ENCODE measurements around the gene PCDHB4. TPM values are rescaled to one million over a fixed set of nuclear protein-coding genes. Genes with fewer than 3 reads are reported as not detected.
"Not testable (repeated sequence)": the region's sequence is repeated elsewhere in the genome, so short reads cannot be mapped to it uniquely, and the experiment has no call there.

The PCDHB4 gene
- total RNA-seq (2014; rRNA removed; shearing (Covaris generic)), result not detected in 2 replicates
- polyA plus RNA-seq (2014; cell fraction: nucleus; rRNA removed), result 0.26 TPM in 1 of 2 replicates, not detected in the other

DNA sequence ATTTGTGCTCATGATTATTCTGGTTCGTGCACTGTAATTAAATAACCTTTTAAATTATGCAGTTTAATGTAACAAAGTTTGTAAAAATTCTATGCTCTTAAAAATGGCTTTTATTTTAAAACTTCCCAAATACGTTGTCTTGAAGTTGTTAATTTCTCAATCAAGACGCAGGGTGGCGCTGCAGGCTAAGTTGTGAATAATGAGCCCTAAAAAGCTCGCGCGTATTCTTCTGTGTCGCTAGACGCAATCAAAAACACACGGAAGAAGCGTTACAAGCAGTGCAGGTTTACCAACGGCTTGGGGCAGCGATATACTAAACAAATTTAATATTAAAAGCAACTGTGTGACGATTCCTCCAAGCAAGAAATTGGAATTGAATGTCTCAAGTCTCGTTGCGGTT, at the start of gene PCDHB4:
TSS of gene PCDHB4 (plus strand) at position 256 of the 400 bp plus-strand sequence. CDS start 181 bp downstream, outside the sequence.
- DNase-seq (ENCODE audit: extremely low read depth, low read depth), result no peak

GRCh38 chr5:141077826-141078225, 43.8 kb upstream of the PCDHB4 start:
- DNase-seq (ENCODE audit: extremely low read depth, low read depth), result no peak

- no peak for DNase-seq (ENCODE audit: extremely low read depth, low read depth)
Measured at GRCh38 chr5:141082228-141082627, 39.4 kb upstream of the PCDHB4 start.

DNA sequence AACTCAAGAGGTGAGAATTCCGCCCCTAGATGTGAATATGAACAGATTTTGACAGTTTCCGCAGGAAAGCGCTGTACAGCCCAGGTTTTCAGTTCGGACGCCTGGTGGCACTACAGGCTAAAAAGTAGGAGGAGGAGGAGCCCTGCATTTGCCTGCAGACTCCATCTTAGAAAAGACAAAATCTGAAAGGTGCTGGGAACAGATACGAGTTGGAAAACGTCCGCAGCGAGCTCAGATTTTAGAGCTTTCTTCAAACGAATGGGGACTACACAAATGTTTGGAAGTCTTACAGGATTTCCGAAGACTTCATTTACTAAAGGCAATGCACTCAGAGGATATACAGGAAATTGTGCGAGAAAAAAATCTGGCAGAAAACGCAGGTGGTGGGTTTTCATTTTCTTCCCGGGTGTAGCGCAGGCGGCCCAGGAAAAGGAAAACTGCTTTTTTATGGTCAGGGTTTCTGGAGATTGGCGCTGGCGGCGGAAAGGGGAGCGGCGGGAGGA, 37.1 kb upstream of the PCDHB4 start:
- DNase-seq (ENCODE audit: extremely low read depth, low read depth), result peak; percentile 66

- peak; percentile 11 for DNase-seq (ENCODE audit: extremely low read depth, low read depth)
Measured at GRCh38 chr5:141094481-141095262, 26.9 kb upstream of the PCDHB4 start, which contains the start of gene PCDHB2. TSS of gene PCDHB2 (plus strand) at chr5:141094615. CDS start at chr5:141094791, 176 bp downstream.

- DNase-seq (ENCODE audit: extremely low read depth, low read depth), result no peak
Measured at GRCh38 chr5:141095263-141095641, 26.4 kb upstream of the PCDHB4 start.

DNA sequence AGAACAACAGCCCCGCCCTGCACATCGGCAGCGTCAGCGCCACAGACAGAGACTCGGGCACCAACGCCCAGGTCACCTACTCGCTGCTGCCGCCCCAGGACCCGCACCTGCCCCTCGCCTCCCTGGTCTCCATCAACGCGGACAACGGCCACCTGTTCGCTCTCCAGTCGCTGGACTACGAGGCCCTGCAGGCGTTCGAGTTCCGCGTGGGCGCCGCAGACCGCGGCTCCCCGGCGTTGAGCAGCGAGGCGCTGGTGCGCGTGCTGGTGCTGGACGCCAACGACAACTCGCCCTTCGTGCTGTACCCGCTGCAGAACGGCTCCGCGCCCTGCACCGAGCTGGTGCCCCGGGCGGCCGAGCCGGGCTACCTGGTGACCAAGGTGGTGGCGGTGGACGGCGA, 25.4 kb upstream of the PCDHB4 start:
- not testable (repeated sequence) for DNase-seq (ENCODE audit: extremely low read depth, low read depth)

DNA sequence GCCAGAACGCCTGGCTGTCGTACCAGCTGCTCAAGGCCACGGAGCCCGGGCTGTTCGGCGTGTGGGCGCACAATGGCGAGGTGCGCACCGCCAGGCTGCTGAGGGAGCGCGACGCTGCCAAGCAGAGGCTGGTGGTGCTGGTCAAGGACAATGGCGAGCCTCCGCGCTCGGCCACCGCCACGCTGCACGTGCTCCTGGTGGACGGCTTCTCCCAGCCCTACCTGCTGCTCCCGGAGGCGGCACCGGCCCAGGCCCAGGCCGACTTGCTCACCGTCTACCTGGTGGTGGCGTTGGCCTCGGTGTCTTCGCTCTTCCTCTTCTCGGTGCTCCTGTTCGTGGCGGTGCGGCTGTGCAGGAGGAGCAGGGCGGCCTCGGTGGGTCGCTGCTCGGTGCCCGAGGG, 25.0 kb upstream of the PCDHB4 start:
- DNase-seq (ENCODE audit: extremely low read depth, low read depth), result not testable (repeated sequence)

- DNase-seq (ENCODE audit: extremely low read depth, low read depth), result peak; percentile 39
Measured at GRCh38 chr5:141100243-141100805, 21.3 kb upstream of the PCDHB4 start, which contains the start of gene PCDHB3. TSS of gene PCDHB3 (plus strand) at chr5:141100473. CDS start at chr5:141100650, 177 bp downstream.

DNA sequence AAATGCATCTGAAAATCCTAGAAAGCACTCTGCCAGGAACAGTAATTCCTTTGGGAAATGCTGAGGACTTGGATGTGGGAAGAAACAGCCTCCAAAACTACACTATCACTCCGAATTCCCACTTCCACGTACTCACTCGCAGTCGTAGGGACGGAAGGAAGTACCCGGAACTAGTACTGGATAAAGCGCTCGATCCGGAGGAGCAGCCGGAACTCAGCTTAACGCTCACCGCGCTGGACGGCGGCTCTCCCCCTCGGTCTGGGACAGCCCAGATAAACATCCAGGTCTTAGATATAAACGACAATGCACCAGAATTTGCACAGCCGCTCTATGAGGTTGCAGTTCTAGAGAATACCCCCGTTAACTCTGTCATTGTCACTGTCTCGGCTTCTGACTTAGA, 20.6 kb upstream of the PCDHB4 start:
- no peak for DNase-seq (ENCODE audit: extremely low read depth, low read depth)

DNA sequence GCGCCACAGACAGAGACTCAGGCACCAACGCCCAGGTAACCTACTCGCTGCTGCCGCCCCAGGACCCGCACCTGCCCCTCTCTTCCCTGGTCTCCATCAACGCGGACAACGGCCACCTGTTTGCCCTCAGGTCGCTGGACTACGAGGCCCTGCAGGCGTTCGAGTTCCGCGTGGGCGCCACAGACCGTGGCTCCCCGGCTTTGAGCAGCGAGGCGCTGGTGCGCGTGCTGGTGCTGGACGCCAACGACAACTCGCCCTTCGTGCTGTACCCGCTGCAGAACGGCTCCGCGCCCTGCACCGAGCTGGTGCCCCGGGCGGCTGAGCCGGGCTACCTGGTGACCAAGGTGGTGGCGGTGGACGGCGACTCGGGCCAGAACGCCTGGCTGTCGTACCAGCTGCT, 19.5 kb upstream of the PCDHB4 start:
- DNase-seq (ENCODE audit: extremely low read depth, low read depth), result not testable (repeated sequence)

DNA sequence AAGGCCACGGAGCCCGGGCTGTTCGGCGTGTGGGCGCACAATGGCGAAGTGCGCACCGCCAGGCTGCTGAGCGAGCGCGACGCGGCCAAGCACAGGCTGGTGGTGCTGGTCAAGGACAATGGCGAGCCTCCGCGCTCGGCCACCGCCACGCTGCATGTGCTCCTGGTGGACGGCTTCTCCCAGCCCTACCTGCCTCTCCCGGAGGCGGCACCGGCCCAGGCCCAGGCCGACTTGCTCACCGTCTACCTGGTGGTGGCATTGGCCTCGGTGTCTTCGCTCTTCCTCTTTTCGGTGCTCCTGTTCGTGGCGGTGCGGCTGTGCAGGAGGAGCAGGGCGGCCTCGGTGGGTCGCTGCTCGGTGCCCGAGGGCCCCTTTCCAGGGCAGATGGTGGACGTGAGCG, 19.1 kb upstream of the PCDHB4 start:
- DNase-seq (ENCODE audit: extremely low read depth, low read depth), result not testable (repeated sequence)

DNA sequence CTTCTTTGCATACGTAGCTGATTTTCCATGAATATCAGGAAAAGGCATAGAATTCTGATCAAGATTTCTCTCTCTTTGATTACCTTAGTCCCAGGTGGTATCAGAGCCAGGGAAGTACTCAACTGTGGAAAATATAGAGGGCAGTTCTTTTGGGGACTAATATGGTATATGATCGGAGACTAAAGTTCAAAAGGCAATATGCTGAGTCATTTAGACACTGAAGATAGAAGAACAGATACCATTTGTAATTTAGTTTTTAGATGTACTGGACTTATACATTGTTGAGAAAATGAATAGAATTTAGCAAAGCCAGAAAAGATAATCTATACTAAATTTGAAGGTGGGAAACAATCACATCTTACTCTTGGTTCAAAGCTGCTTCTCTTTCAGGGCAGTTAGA, 16.3 kb upstream of the PCDHB4 start:
- DNase-seq (ENCODE audit: extremely low read depth, low read depth), result no peak

GRCh38 chr5:141119250-141119649, 2.4 kb upstream of the PCDHB4 start:
- no peak for DNase-seq (ENCODE audit: extremely low read depth, low read depth)

DNA sequence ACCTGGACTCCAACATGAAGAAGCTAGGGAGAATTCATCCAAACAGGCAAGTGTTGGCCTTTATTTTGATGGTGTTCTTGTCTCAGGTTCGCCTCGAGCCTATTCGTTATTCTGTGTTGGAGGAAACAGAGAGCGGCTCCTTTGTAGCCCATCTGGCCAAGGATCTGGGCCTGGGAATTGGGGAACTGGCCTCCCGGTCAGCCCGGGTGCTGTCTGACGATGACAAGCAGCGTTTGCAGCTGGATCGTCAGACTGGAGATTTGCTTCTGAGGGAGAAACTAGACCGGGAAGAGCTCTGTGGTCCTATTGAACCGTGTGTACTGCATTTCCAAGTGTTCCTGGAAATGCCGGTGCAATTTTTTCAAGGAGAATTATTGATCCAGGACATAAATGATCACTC, 367 bp downstream of the PCDHB4 start:
- DNase-seq (ENCODE audit: extremely low read depth, low read depth), result no peak

DNA sequence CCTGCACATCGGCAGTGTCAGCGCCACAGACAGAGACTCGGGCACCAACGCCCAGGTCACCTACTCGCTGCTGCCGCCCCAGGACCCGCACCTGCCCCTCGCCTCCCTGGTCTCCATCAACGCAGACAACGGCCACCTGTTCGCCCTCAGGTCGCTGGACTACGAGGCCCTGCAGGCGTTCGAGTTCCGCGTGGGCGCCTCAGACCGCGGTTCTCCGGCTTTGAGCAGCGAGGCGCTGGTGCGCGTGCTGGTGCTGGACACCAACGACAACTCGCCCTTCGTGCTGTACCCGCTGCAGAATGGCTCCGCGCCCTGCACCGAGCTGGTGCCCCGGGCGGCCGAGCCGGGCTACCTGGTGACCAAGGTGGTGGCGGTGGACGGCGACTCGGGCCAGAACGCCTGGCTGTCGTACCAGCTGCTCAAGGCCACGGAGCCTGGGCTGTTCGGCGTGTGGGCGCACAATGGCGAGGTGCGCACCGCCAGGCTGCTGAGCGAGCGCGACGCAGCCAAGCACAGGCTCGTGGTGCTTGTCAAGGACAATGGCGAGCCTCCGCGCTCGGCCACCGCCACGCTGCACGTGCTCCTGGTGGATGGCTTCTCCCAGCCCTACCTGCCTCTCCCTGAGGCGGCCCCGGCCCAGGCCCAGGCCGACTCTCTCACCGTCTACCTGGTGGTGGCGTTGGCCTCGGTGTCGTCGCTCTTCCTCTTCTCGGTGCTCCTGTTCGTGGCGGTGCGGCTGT, 1.9 kb downstream of the PCDHB4 start:
- not testable (repeated sequence) for DNase-seq (ENCODE audit: extremely low read depth, low read depth)

GRCh38 chr5:141127305-141127704, 5.7 kb downstream of the PCDHB4 start:
- no peak for DNase-seq (ENCODE audit: extremely low read depth, low read depth)

GRCh38 chr5:141135030-141135717, 13.6 kb downstream of the PCDHB4 start, which contains the start of gene PCDHB5:
TSS of gene PCDHB5 (plus strand) at chr5:141135206. CDS start at chr5:141135435, 229 bp downstream.
- DNase-seq (ENCODE audit: extremely low read depth, low read depth), result peak; percentile 9

DNA sequence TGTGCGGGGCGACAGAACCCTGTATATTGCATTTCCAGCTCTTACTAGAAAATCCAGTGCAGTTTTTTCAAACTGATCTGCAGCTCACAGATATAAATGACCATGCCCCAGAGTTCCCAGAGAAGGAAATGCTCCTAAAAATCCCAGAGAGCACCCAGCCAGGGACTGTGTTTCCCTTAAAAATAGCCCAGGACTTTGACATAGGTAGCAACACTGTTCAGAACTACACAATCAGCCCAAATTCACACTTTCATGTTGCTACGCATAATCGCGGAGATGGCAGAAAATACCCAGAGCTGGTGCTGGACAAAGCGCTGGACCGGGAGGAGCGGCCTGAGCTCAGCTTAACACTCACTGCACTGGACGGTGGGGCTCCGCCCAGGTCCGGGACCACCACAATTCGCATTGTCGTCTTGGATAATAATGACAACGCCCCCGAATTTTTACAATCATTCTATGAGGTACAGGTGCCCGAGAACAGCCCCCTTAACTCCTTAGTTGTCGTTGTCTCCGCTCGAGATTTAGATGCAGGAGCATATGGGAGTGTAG, 14.2 kb downstream of the PCDHB4 start:
- DNase-seq (ENCODE audit: extremely low read depth, low read depth), result no peak

GRCh38 chr5:141137346-141137745, 15.7 kb downstream of the PCDHB4 start:
- DNase-seq (ENCODE audit: extremely low read depth, low read depth), result not testable (repeated sequence)
